Measurements from ENCODE around the gene EXOG. TPM values are rescaled to one million over a fixed set of nuclear protein-coding genes. Genes with fewer than 3 reads are reported as not detected.

Gene EXOG
- total and polyA plus RNA-seq, 12 donors, result 5.8 to 16.3 (median 11.4) TPM

DNA sequence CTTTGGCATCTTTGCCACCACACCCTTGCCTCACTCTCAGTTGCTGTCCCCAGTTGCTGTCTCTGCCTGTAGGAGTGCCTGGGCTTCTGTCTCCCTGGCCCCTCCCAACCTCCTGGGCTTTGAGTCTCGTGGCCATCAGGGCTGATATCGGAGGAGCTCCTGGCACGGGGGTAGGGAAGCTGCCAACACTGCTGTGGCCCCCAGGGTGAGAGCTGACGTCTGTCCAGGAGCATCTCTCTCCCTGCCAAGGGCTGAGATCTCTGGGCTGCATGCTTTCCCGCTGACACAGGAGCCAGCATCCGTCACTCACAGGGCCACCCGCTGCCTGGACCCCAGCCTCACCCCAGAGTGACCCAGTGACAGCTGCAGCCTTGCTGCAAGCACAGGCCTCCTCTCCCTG lies 47.4 kb downstream of the EXOG start:
- DNase-seq, result no peak
- no peak for TF ChIP-seq CTCF (IDR thresholded peaks at IDR 0.05)
- no peak for TF ChIP-seq POLR2A (IDR thresholded peaks at IDR 0.05)

DNA sequence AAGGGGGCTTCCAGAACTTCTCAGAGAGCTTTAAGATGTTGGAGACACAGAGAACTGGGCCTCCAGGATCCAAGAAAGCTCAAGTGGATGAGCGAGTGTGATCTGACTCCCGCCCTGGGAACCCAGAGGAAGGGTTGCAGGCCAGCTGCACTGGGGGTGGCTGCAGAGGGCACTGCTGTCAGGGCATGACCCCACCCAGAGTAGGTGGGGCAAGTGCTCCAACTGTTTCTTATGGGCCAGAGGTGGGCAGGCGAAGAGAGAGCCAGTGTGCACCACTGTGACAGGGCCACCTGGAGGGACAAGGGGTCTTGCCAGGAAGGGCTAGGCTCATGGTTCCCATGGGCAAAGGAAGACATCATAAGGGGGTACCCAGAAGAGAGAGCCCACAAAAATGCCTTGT lies 48.8 kb downstream of the EXOG start:
- no peaks in the 10 kb centered on the region for H3K4me1 ChIP-seq (replicated peaks in 1 of 2)
- no peak for TF ChIP-seq CTCF (IDR thresholded peaks at IDR 0.05)
- no peak for TF ChIP-seq POLR2A (IDR thresholded peaks at IDR 0.05)
- H3K9me3 ChIP-seq (replicated peaks in 1 of 3), result no peaks in the 10 kb centered on the region
- no peaks in the 10 kb centered on the region for H3K27me3 ChIP-seq
- 93 to 100% (median 98%) methylated on average over 3 of the region's 3 CpGs for WGBS, 4 donors
- no peak overlapping the region for H3K27ac ChIP-seq
- intact Hi-C loops (cut with DNase I), result no loop called here
- no peaks in the 10 kb centered on the region for H3K36me3 ChIP-seq (replicated peaks in 1 of 2)
- DNase-seq, result peak in 1 of 7 donors; percentile 23
- H3K4me3 ChIP-seq, result no peak overlapping the region

More for the DNA sequence above, 47.4 kb downstream of the EXOG start:
- H3K27me3 ChIP-seq, result no peaks in the 10 kb centered on the region
- 53 to 100% (median 72%) methylated on average over 1 to 7 of the region's 7 CpGs; no CpG with 5 or more reads in 1 of the 4 donors for WGBS, 4 donors
- no peaks in the 10 kb centered on the region for H3K36me3 ChIP-seq (replicated peaks in 1 of 2)
- no peaks in the 10 kb centered on the region for H3K9me3 ChIP-seq (replicated peaks in 1 of 3)
- no peak overlapping the region for H3K27ac ChIP-seq
- no peaks in the 10 kb centered on the region for H3K4me1 ChIP-seq (replicated peaks in 1 of 2)
- H3K4me3 ChIP-seq, result no peak overlapping the region
- intact Hi-C loops (cut with DNase I), result no loop called here

- H3K36me3 ChIP-seq (replicated peaks in 1 of 2), result no peaks in the 10 kb centered on the region
- H3K9me3 ChIP-seq (replicated peaks in 1 of 3), result no peaks in the 10 kb centered on the region
- intact Hi-C loops (cut with DNase I), result no loop called here
- DNase-seq, result peak in 1 of 7 donors; percentile 11
- TF ChIP-seq CTCF (IDR thresholded peaks at IDR 0.05) (no peak), POLR2A (IDR thresholded peaks at IDR 0.05) (no peak)
- no peaks in the 10 kb centered on the region for H3K4me1 ChIP-seq (replicated peaks in 1 of 2)
- H3K4me3 ChIP-seq, result no peak overlapping the region
- H3K27me3 ChIP-seq, result no peaks in the 10 kb centered on the region
- H3K27ac ChIP-seq, result no peak overlapping the region
- WGBS, 4 donors, result 78 to 90% (median 87%) methylated on average over 1 of the region's 1 CpG
These were observed 49.4 kb downstream of the EXOG start for GRCh38 chr3:38545550-38545949.

- Histone ChIP-seq H3K36me3 (replicated peaks in 1 of 2) (no peaks in the 10 kb centered on the region), H3K4me3 (no peak overlapping the region), H3K27ac (no peak overlapping the region), H3K4me1 (replicated peaks in 1 of 2) (no peaks in the 10 kb centered on the region), H3K27me3 (no peaks in the 10 kb centered on the region), H3K9me3 (replicated peaks in 1 of 3) (no peaks in the 10 kb centered on the region)
- WGBS, 4 donors, result 86 to 97% (median 91%) methylated on average over 4 of the region's 4 CpGs
- TF ChIP-seq POLR2A (IDR thresholded peaks at IDR 0.05), result no peak
- TF ChIP-seq CTCF (IDR thresholded peaks at IDR 0.05), result no peak
- DNase-seq, result peak in 1 of 7 donors; percentile 38
- intact Hi-C loops (cut with DNase I), result no loop called here
These were observed 49.8 kb downstream of the EXOG start for GRCh38 chr3:38545983-38546382.

Data from adrenal gland (tissue), 12 donors.